Bronchial epithelial cell (primary cell): Measurements from ENCODE around the gene ZNF200. TPM values are rescaled to one million over a fixed set of nuclear protein-coding genes. Genes with fewer than 3 reads are reported as not detected.
"Not testable (repeated sequence)": the region's sequence is repeated elsewhere in the genome, so short reads cannot be mapped to it uniquely, and the experiment has no call there.

Experiments used
- DNase-seq: peaks from one replicate; pipeline ENCODE4 v3.0.0-alpha.2; 2010; ENCODE audit warnings: low read depth
- FAIRE-seq: peaks from 2 replicates; lab custom pipeline; 2011; peaks lifted over from hg19 to GRCh38; lab: Jason Lieb, UNC
- H3K27me3 ChIP-seq: 2 replicates; pipeline ENCODE4 v1.5.1; 2011; ENCODE audit warnings: low read length; ENCODE audit not compliant: control insufficient read depth, insufficient read depth
- H3K36me3 ChIP-seq: 2 replicates; pipeline ENCODE4 v1.5.1; 2011; ENCODE audit warnings: low read length; ENCODE audit not compliant: control insufficient read depth, insufficient read depth
- H3K4me3 ChIP-seq: 2 replicates; pipeline ENCODE4 v1.5.1; 2011; ENCODE audit warnings: mild to moderate bottlenecking, low read depth, low read length, control low read depth
- total RNA-seq: library from RNA; depleted of rRNA; stranded (reverse); fragments of >200 nt; gene quantifications from 2 replicates; pipeline ENCODE4 v1.2.1, GENCODE V29; 2014
- TF ChIP-seq, protein P1 (sequence below): IDR thresholded peaks from 2 replicates; pipeline ENCODE4 v1.5.1; 2011; ENCODE audit warnings: mild to moderate bottlenecking, moderate library complexity, low read length, control low read depth, inconsistent platforms; ENCODE audit not compliant: insufficient read depth, severe bottlenecking

ZNF200 gene
- total RNA-seq, 1 donor from 2014 or later: 9.5 TPM

DNA sequence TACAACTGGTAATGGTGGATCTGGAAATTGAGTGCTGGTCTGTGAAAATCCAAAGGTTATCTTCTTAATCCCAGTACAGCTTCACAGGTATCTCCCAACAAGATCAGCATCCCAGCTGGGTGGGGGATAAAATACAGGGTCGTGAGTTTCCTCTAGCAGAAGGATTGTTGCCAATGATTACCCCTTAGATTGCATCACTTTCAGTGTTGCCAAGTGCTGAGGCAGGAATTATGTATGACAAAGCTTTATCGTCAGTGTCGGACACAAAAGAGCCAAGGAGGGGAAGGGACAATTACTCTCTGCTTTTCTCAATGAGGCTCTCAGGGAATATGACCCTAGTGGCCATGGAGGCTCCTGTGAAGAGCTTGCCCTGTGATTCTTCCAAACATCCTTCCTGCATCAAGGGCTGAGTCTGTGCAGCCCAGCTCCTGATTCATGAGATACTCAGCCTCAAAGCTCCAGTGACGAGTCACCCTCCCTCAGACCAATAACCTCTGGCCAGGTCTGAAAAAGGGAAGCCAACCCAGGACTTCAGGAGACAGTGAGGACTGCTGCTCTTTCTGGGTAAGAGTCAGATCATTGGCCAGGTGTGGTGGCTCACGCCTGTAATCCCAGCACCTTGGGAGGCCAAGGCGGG is 31.9 kb downstream of the ZNF200 start:
- FAIRE-seq (no peak), DNase-seq (peak; percentile 24)
- no peak overlapping the region for H3K4me3 ChIP-seq
- H3K27me3 ChIP-seq: no peaks in the 10 kb centered on the region
- H3K36me3 ChIP-seq: no peaks in the 10 kb centered on the region
- TF ChIP-seq, protein P1, sequence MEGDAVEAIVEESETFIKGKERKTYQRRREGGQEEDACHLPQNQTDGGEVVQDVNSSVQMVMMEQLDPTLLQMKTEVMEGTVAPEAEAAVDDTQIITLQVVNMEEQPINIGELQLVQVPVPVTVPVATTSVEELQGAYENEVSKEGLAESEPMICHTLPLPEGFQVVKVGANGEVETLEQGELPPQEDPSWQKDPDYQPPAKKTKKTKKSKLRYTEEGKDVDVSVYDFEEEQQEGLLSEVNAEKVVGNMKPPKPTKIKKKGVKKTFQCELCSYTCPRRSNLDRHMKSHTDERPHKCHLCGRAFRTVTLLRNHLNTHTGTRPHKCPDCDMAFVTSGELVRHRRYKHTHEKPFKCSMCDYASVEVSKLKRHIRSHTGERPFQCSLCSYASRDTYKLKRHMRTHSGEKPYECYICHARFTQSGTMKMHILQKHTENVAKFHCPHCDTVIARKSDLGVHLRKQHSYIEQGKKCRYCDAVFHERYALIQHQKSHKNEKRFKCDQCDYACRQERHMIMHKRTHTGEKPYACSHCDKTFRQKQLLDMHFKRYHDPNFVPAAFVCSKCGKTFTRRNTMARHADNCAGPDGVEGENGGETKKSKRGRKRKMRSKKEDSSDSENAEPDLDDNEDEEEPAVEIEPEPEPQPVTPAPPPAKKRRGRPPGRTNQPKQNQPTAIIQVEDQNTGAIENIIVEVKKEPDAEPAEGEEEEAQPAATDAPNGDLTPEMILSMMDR: no peak

GRCh38 chr16:3198334-3199072 is 36.5 kb downstream of the ZNF200 start:
- TF ChIP-seq, protein P1: no peak
- Histone ChIP-seq H3K4me3 (no peak overlapping the region), H3K27me3 (no peaks in the 10 kb centered on the region), H3K36me3 (no peaks in the 10 kb centered on the region)
- FAIRE-seq: no peak
- no peak for DNase-seq

- not testable (repeated sequence) for H3K27me3 ChIP-seq, H3K4me3 ChIP-seq, FAIRE-seq, H3K36me3 ChIP-seq, DNase-seq
Measured at GRCh38 chr16:3197694-3198333, 37.1 kb downstream of the ZNF200 start.

DNA sequence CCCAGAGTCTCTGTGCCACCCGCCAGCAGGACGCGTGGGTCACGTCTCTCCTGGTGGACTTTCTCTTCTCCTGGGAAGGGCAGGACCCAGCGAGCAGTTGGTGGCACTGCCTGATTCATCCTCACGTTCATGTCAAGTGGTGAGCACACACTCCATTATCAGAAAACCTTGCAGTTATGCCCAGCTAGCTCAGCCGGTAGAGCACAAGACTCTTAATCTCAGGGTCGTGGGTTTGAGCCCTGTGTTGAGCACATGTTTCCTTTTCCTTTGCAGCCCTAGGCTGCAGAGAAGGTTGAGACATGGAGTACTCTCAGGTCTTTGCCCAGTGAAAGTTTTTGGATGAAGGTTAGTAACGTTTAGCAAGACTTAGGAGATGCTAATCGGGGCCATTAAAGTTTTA is 39.0 kb downstream of the ZNF200 start:
- DNase-seq: no peak
- TF ChIP-seq, protein P1: no peak
- H3K27me3 ChIP-seq: no peaks in the 10 kb centered on the region

DNA sequence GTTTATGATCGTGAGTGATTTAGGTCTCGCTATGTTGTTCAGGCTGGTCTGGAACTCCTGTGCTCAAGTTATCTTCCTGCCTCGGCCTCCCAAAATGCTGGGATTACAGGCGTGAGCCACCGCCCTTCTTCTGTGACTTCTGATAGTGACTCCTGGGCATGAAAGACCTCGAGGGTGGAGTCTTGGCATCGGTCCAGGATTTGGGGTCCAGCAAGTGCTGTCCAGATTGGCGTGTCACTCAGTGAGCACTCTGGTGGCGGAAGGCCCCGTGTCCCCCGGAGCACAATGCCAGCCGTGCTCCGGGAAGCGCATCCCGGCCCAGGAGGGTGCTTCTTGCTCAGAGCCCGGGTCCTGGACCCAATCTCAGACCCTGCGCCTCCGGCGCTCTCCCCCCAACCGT is 40.2 kb downstream of the ZNF200 start:
- DNase-seq (no peak), FAIRE-seq (no peak)
- Histone ChIP-seq H3K4me3 (no peak overlapping the region), H3K36me3 (no peaks in the 10 kb centered on the region), H3K27me3 (no peaks in the 10 kb centered on the region)
- TF ChIP-seq, protein P1: no peak

More for the DNA sequence above, 39.0 kb downstream of the ZNF200 start:
- no peak overlapping the region for H3K4me3 ChIP-seq
- H3K36me3 ChIP-seq: no peaks in the 10 kb centered on the region
- FAIRE-seq: no peak
